ENCODE results near the gene CCR7. TPM values are rescaled to one million over a fixed set of nuclear protein-coding genes. Genes with fewer than 3 reads are reported as not detected.

Gene CCR7
- total and polyA plus RNA-seq, 12 donors = 0.10 to 1.7 (median 0.46) TPM; not detected in 7

- ATAC-seq = no peak
- intact Hi-C loops (cut with DNase I) = no loop called here
Measured at GRCh38 chr17:40607641-40608040, 42.4 kb upstream of the CCR7 start.

GRCh38 chr17:40606548-40607353 is 41.5 kb upstream of the CCR7 start:
- Histone ChIP-seq H3K4me1 (peaks cover 0 to 11% (median 0%) of the 10 kb centered on the region in 9 donors), H3K9me3 (no peaks in the 10 kb centered on the region), H3K27ac (peak overlapping the region in 1 of 10 donors; percentile 36), H3K27me3 (no peaks in the 10 kb centered on the region), H3K4me3 (no peak overlapping the region), H3K36me3 (no peaks in the 10 kb centered on the region)
- no peak for DNase-seq
- intact Hi-C loops (cut with DNase I) = no loop called here
- no peak for ATAC-seq
- TF ChIP-seq, protein P1, sequence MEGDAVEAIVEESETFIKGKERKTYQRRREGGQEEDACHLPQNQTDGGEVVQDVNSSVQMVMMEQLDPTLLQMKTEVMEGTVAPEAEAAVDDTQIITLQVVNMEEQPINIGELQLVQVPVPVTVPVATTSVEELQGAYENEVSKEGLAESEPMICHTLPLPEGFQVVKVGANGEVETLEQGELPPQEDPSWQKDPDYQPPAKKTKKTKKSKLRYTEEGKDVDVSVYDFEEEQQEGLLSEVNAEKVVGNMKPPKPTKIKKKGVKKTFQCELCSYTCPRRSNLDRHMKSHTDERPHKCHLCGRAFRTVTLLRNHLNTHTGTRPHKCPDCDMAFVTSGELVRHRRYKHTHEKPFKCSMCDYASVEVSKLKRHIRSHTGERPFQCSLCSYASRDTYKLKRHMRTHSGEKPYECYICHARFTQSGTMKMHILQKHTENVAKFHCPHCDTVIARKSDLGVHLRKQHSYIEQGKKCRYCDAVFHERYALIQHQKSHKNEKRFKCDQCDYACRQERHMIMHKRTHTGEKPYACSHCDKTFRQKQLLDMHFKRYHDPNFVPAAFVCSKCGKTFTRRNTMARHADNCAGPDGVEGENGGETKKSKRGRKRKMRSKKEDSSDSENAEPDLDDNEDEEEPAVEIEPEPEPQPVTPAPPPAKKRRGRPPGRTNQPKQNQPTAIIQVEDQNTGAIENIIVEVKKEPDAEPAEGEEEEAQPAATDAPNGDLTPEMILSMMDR (IDR thresholded peaks at IDR 0.05) = no peak
- WGBS, 2 donors = 68 to 76% methylated on average over 10 of the region's 10 CpGs

More at GRCh38 chr17:40607641-40608040, 42.4 kb upstream of the CCR7 start:
- Histone ChIP-seq H3K27ac (peak overlapping the region in 1 of 10 donors; percentile 36), H3K4me3 (no peak overlapping the region), H3K36me3 (no peaks in the 10 kb centered on the region), H3K27me3 (no peaks in the 10 kb centered on the region), H3K9me3 (no peaks in the 10 kb centered on the region), H3K4me1 (peaks cover 0 to 5% (median 0%) of the 10 kb centered on the region in 9 donors)
- TF ChIP-seq, protein P1 (IDR thresholded peaks at IDR 0.05) = no peak
- DNase-seq = no peak
- WGBS, 2 donors = 82 to 84% methylated on average over 5 of the region's 5 CpGs

- no peak for ATAC-seq
- 89% methylated on average over 6 of the region's 6 CpGs for WGBS, 2 donors
- peak overlapping the region in 1 of 10 donors; percentile 27 for H3K27ac ChIP-seq
Measured at GRCh38 chr17:40605306-40605705, 40.0 kb upstream of the CCR7 start.

DNA sequence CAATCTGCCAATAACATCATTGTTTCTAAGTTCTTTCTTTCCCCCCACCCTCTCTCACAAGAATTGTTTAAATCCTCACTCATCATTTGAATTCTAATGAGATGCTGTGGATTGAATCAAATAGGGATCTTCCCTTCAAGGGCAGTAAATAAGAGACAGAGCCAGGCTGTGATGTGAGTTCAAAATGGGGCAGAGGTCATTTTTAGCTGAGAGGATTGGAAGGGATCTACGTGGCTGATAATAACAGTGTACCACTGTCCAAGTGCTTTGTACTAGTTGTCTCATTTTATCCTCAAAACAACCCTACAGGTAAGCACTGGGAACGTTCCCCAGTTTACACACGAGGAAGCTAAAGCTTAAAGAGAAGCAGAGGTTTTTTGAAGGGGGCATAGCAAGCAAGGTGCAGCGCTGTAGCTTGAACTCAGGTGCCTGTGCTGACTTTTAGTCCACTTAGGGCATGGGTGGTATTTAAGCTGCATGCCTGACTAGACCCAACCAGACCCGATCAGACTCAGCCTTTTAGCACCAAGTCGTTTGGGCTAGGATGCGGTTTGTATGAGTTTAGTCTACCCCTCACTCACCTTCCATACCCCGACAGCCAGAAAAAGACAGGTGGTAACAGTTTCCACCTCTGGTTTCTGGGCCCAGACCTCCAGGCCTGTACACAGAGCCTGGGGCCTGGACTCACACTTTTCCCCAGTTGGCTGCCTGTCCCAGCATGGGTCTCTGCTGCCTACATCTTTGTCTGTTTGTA is 39.2 kb upstream of the CCR7 start:
- Histone ChIP-seq H3K27ac (peak overlapping the region in 1 of 10 donors; percentile 27), H3K27me3 (no peaks in the 10 kb centered on the region), H3K4me3 (no peak overlapping the region), H3K9me3 (no peaks in the 10 kb centered on the region), H3K36me3 (no peaks in the 10 kb centered on the region), H3K4me1 (peaks cover 0 to 12% (median 0%) of the 10 kb centered on the region in 9 donors)
- intact Hi-C loops (cut with DNase I) = no loop called here
- 88 to 89% methylated on average over 8 of the region's 8 CpGs for WGBS, 2 donors
- no peak for DNase-seq
- ATAC-seq = no peak
- TF ChIP-seq, protein P1 (IDR thresholded peaks at IDR 0.05) = no peak

More at GRCh38 chr17:40605306-40605705, 40.0 kb upstream of the CCR7 start:
- Histone ChIP-seq H3K4me3 (no peak overlapping the region), H3K4me1 (peaks cover 0 to 11% (median 0%) of the 10 kb centered on the region in 9 donors), H3K36me3 (no peaks in the 10 kb centered on the region), H3K27me3 (no peaks in the 10 kb centered on the region), H3K9me3 (no peaks in the 10 kb centered on the region)
- DNase-seq = no peak
- TF ChIP-seq, protein P1 (IDR thresholded peaks at IDR 0.05) = no peak
- intact Hi-C loops (cut with DNase I) = no loop called here

Measured in heart right ventricle (tissue), 16 donors.